Measurements from ENCODE around the gene TSPAN12.

TSPAN12 gene

DNA sequence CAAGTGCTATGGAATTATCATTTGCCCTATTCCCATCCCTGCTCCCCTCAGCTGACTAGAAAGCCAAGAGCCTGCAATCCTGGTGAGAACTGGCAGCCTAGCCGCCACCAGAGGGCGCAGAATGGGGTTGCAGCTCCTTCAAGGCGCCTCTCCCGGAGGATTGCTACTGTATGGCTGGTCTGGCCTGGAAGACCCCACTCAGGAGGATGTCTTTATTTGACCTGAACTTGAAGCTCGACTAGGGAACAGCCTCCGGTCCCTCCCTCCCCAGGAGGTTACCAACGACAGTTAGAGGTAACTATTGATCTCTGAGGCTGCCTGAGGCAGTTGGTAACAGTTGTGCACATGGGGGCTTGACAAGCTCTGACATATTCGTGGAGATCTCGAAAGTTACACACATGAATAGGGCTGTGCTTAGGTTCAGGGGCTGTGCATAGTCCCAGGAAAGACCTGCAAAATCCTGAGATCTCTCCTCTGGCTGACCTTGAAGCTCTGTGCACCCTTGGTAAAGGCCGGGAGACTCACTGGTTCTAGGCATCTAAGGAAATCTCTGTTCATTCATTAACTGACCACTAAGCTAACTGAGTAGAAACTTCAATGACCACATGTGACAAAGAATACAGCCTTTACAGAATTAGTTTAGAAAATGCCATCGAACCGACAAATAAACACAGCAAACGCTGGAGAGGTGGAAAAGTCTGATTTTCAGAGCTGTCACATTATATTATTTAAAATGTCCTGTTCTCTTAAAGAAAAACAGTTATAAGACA is 65.7 kb downstream of the TSPAN12 start:
- POLR2A ChIA-PET = interaction anchor here (0.5 kb wide), 1 partner anchor 604 kb away, joined by 3 read pairs; the partner anchor contains the start of gene FAM3C
- H3K27ac ChIP-seq (ENCODE audit: extremely low read depth, low read depth, low read length) = no peak overlapping the region
- H3K4me3 ChIP-seq (ENCODE audit: low read depth, low read length) = no peak overlapping the region
- no peaks in the 10 kb centered on the region for H3K4me1 ChIP-seq (ENCODE audit: control insufficient read depth, insufficient read depth, low read length)
- H3K36me3 ChIP-seq (ENCODE audit: control insufficient read depth in 2 of 2, insufficient read depth in 1 of 2, low read length in 2 of 2) = no peaks in the 10 kb centered on the region
- H3K9me3 ChIP-seq (ENCODE audit: control insufficient read depth, insufficient read depth, low read depth, low read length) = no peaks in the 10 kb centered on the region
- TF ChIP-seq ZNF2 (tag by site-specific recombination; IDR thresholded peaks at IDR 0.05) (peak; percentile 65; the same call in 1 of the 2 replicates), ZSCAN30 (tag by site-specific recombination; IDR thresholded peaks at IDR 0.05) (peak; percentile 72; the same call in 1 of the 2 replicates), ZNF311 (tag by site-specific recombination; IDR thresholded peaks at IDR 0.05; ENCODE audit: borderline replicate concordance) (no peak), ZFP37 (tag by site-specific recombination; IDR thresholded peaks at IDR 0.05) (0 out of 2 replicates have a peak, but pooled peaks have one; percentile 23), ZNF521 (tag by site-specific recombination; IDR thresholded peaks at IDR 0.05) (no peak), ZNF341 (tag by site-specific recombination; IDR thresholded peaks at IDR 0.05; ENCODE audit: low read depth) (0 out of 2 replicates have a peak, but pooled peaks have one; percentile 56), ZNF654 (tag by site-specific recombination; IDR thresholded peaks at IDR 0.05; ENCODE audit: low read depth) (peak; percentile 47), ZNF157 (tag by site-specific recombination; IDR thresholded peaks at IDR 0.05) (no peak), ZNF701 (tag by site-specific recombination; IDR thresholded peaks at IDR 0.05) (no peak)
- TF ChIP-seq, protein P1, sequence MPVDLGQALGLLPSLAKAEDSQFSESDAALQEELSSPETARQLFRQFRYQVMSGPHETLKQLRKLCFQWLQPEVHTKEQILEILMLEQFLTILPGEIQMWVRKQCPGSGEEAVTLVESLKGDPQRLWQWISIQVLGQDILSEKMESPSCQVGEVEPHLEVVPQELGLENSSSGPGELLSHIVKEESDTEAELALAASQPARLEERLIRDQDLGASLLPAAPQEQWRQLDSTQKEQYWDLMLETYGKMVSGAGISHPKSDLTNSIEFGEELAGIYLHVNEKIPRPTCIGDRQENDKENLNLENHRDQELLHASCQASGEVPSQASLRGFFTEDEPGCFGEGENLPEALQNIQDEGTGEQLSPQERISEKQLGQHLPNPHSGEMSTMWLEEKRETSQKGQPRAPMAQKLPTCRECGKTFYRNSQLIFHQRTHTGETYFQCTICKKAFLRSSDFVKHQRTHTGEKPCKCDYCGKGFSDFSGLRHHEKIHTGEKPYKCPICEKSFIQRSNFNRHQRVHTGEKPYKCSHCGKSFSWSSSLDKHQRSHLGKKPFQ (tag by site-specific recombination; IDR thresholded peaks at IDR 0.05) = peak; percentile 83
- TF ChIP-seq, protein P2, sequence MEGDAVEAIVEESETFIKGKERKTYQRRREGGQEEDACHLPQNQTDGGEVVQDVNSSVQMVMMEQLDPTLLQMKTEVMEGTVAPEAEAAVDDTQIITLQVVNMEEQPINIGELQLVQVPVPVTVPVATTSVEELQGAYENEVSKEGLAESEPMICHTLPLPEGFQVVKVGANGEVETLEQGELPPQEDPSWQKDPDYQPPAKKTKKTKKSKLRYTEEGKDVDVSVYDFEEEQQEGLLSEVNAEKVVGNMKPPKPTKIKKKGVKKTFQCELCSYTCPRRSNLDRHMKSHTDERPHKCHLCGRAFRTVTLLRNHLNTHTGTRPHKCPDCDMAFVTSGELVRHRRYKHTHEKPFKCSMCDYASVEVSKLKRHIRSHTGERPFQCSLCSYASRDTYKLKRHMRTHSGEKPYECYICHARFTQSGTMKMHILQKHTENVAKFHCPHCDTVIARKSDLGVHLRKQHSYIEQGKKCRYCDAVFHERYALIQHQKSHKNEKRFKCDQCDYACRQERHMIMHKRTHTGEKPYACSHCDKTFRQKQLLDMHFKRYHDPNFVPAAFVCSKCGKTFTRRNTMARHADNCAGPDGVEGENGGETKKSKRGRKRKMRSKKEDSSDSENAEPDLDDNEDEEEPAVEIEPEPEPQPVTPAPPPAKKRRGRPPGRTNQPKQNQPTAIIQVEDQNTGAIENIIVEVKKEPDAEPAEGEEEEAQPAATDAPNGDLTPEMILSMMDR (tag by site-specific recombination; IDR thresholded peaks at IDR 0.05) = peak; percentile 75
- TF ChIP-seq, protein P3, sequence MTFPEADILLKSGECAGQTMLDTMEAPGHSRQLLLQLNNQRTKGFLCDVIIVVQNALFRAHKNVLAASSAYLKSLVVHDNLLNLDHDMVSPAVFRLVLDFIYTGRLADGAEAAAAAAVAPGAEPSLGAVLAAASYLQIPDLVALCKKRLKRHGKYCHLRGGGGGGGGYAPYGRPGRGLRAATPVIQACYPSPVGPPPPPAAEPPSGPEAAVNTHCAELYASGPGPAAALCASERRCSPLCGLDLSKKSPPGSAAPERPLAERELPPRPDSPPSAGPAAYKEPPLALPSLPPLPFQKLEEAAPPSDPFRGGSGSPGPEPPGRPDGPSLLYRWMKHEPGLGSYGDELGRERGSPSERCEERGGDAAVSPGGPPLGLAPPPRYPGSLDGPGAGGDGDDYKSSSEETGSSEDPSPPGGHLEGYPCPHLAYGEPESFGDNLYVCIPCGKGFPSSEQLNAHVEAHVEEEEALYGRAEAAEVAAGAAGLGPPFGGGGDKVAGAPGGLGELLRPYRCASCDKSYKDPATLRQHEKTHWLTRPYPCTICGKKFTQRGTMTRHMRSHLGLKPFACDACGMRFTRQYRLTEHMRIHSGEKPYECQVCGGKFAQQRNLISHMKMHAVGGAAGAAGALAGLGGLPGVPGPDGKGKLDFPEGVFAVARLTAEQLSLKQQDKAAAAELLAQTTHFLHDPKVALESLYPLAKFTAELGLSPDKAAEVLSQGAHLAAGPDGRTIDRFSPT (tag by site-specific recombination; IDR thresholded peaks at IDR 0.05) = no peak
- CTCF ChIA-PET = interaction anchor here (0.6 to 3.9 kb wide), 34 partner anchors 9 to 955 kb away, joined by 3 to 45 read pairs (median 3); partner anchors contain the start of gene CPED1

DNA sequence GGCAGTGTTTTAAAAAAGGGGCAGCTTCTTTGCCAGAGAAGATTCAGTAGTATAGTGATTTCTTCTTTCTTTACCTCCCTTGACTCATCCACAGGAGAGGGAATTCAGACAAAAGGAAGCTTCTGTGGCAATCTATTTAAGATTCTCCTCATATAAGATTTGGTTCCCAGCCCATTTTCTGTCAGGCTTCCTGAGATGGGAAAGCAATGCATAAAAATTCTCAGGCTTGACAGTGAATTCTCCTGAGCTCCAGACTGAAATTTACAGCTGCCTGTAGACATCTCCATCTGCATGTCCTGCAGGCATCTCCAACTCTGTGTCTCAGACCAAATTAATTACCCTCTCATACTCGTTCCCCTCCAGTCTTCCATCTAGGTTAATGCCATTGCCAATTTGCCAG is 72.8 kb downstream of the TSPAN12 start:
- ChIA-PET POLR2A (no interaction called here), CTCF (interaction anchor here (0.8 to 1.9 kb wide), 4 partner anchors 10 to 21 kb away, joined by 3 to 5 read pairs (median 3); no protein-coding TSS in a partner anchor)
- no peak overlapping the region for H3K4me3 ChIP-seq (ENCODE audit: low read depth, low read length)
- TF ChIP-seq ZBTB17 (tag by site-specific recombination; IDR thresholded peaks at IDR 0.05) (peak; percentile 65; the same call in 1 of the 2 replicates), ZBTB8A (tag by site-specific recombination; IDR thresholded peaks at IDR 0.05) (no peak)
- H3K36me3 ChIP-seq (ENCODE audit: control insufficient read depth in 2 of 2, insufficient read depth in 1 of 2, low read length in 2 of 2) = no peaks in the 10 kb centered on the region
- no peaks in the 10 kb centered on the region for H3K9me3 ChIP-seq (ENCODE audit: control insufficient read depth, insufficient read depth, low read depth, low read length)
- H3K27ac ChIP-seq (ENCODE audit: extremely low read depth, low read depth, low read length) = no peak overlapping the region
- no peaks in the 10 kb centered on the region for H3K4me1 ChIP-seq (ENCODE audit: control insufficient read depth, insufficient read depth, low read length)

DNA sequence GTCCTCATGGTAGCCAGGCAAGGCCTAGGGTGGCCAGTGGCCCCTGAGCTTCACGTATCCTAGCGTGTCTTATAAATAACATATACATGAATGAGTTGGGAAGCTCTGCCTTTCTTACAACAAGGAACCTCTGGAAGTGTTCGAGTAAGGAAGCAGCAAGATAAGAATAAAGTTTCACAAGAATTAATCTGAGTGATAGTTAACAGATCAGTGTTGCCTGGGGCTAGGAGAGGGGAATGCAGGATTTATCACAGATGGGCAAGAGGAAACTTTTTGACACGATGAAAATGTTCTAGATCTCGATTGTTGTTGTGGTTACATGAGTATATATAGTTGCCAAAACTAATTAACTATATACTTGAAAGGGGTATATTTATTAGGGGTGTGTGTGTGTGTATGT is 74.2 kb downstream of the TSPAN12 start:
- H3K9me3 ChIP-seq (ENCODE audit: control insufficient read depth, insufficient read depth, low read depth, low read length) = no peaks in the 10 kb centered on the region
- no peak overlapping the region for H3K27ac ChIP-seq (ENCODE audit: extremely low read depth, low read depth, low read length)
- no peaks in the 10 kb centered on the region for H3K36me3 ChIP-seq (ENCODE audit: control insufficient read depth in 2 of 2, insufficient read depth in 1 of 2, low read length in 2 of 2)
- H3K4me1 ChIP-seq (ENCODE audit: control insufficient read depth, insufficient read depth, low read length) = no peaks in the 10 kb centered on the region
- no peak overlapping the region for H3K4me3 ChIP-seq (ENCODE audit: low read depth, low read length)
- ChIA-PET CTCF (interaction anchor here (1.1 to 1.6 kb wide), 2 partner anchors 9 to 22 kb away, joined by 4 to 5 read pairs; no protein-coding TSS in a partner anchor), POLR2A (no interaction called here)
- TF ChIP-seq, protein P4, sequence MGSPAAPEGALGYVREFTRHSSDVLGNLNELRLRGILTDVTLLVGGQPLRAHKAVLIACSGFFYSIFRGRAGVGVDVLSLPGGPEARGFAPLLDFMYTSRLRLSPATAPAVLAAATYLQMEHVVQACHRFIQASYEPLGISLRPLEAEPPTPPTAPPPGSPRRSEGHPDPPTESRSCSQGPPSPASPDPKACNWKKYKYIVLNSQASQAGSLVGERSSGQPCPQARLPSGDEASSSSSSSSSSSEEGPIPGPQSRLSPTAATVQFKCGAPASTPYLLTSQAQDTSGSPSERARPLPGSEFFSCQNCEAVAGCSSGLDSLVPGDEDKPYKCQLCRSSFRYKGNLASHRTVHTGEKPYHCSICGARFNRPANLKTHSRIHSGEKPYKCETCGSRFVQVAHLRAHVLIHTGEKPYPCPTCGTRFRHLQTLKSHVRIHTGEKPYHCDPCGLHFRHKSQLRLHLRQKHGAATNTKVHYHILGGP (tag by site-specific recombination; IDR thresholded peaks at IDR 0.05) = no peak
- TF ChIP-seq ZNF596 (tag by site-specific recombination; IDR thresholded peaks at IDR 0.05) (no peak), ZNF521 (tag by site-specific recombination; IDR thresholded peaks at IDR 0.05) (no peak), ZBTB48 (tag by site-specific recombination; IDR thresholded peaks at IDR 0.05) (no peak), ZNF629 (tag by site-specific recombination; IDR thresholded peaks at IDR 0.05) (no peak), ZNF274 (IDR thresholded peaks at IDR 0.05; ENCODE audit: low read length) (no peak), ZNF274 (tag by site-specific recombination; IDR thresholded peaks at IDR 0.05; ENCODE audit: borderline replicate concordance) (no peak), ZNF830 (tag by site-specific recombination; IDR thresholded peaks at IDR 0.05; ENCODE audit: low read depth) (no peak)
- TF ChIP-seq, protein P5, sequence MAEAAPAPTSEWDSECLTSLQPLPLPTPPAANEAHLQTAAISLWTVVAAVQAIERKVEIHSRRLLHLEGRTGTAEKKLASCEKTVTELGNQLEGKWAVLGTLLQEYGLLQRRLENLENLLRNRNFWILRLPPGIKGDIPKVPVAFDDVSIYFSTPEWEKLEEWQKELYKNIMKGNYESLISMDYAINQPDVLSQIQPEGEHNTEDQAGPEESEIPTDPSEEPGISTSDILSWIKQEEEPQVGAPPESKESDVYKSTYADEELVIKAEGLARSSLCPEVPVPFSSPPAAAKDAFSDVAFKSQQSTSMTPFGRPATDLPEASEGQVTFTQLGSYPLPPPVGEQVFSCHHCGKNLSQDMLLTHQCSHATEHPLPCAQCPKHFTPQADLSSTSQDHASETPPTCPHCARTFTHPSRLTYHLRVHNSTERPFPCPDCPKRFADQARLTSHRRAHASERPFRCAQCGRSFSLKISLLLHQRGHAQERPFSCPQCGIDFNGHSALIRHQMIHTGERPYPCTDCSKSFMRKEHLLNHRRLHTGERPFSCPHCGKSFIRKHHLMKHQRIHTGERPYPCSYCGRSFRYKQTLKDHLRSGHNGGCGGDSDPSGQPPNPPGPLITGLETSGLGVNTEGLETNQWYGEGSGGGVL (tag by site-specific recombination; IDR thresholded peaks at IDR 0.05) = no peak

Data from HEK293 (cell line).